Naive thymus-derived CD8-positive, alpha-beta T cell (primary cell): ENCODE data around the gene TMEM139. TPM values are rescaled to one million over a fixed set of nuclear protein-coding genes. Genes with fewer than 3 reads are reported as not detected.

ENCODE experiments used
- ATAC-seq, 2 donors: fragments of 150-1000 bp; cut with Tn5 transposase in 1 of 2; sonication (Bioruptor Pico), chemical (Tn5 transposase) in 1 of 2; 1 replicate in 1 of 2; 2 replicates in 1 of 2; pipeline ENCODE4 v1.10.0; 2021; ENCODE audit warnings: mild to moderate bottlenecking in 2 of 2, moderate library complexity in 2 of 2
- POLR2A ChIA-PET: fragments of 350-600 bp; sonication (Branson Sonifier 250); formaldehyde crosslinking; loops from one replicate; lab custom pipeline; 2021; ENCODE audit warnings: antibody characterized with exemption; lab: Charles Lee
- DNase-seq, 10 donors: peaks; one replicate each; pipeline versions ENCODE4 v3.0.0 to v3.0.0-alpha.2; 2020 to 2022
- H3K27ac Mint-ChIP-seq, 10 donors: one replicate each; pipeline ENCODE4 v1.8.0; 2020 to 2022; ENCODE audit warnings: mild to moderate bottlenecking in 10 of 10, mixed read lengths in 10 of 10, moderate library complexity in 4 of 10, inconsistent platforms in 1 of 10
- H3K27me3 Mint-ChIP-seq, 5 donors: one replicate each; pipeline ENCODE4 v1.8.0; 2021 to 2022; ENCODE audit warnings: mixed read lengths in 5 of 5
- H3K36me3 Mint-ChIP-seq, 3 donors: one replicate each; pipeline ENCODE4 v1.8.0; 2020 to 2022; ENCODE audit warnings: mixed read lengths in 3 of 3, mild to moderate bottlenecking in 2 of 3, inconsistent platforms in 1 of 3
- H3K4me1 Mint-ChIP-seq, 4 donors: one replicate each; pipeline ENCODE4 v1.8.0; 2021 to 2022; ENCODE audit warnings: mixed read lengths in 4 of 4
- H3K4me3 Mint-ChIP-seq, 10 donors: one replicate each; pipeline ENCODE4 v1.8.0; 2020 to 2022; ENCODE audit warnings: mild to moderate bottlenecking in 10 of 10, mixed read lengths in 10 of 10, moderate library complexity in 6 of 10, inconsistent platforms in 1 of 10
- H3K9me3 Mint-ChIP-seq, 9 donors: one replicate each; pipeline ENCODE4 v1.8.0; 2020 to 2022; ENCODE audit warnings: mixed read lengths in 9 of 9, mild to moderate bottlenecking in 3 of 9, inconsistent platforms in 1 of 9, moderate library complexity in 1 of 9
- polyA plus RNA-seq, 3 donors: library from polyadenylated mRNA; unstranded; fragments of 300-500 nt; fragmentation: Illumina TruSeq; gene quantifications; one replicate each; pipeline ENCODE4 v1.2.3, GENCODE V29; 2021
- total RNA-seq, 8 experiments: library from RNA in 2 of 8; stranded (reverse) in 2 of 8; gene quantifications; one replicate each; pipeline ENCODE4 v1.2.3 and lab custom pipeline; 2021 to 2026

Gene TMEM139
- 1 to 10 TPM in 1 of 2 experiments, under 1 TPM in 1; 0.29 to 1.2 TPM for total RNA-seq
- under 1 TPM in 1 of 3 donors, not detected in 2; 0.60 TPM for polyA plus RNA-seq
- total RNA-seq (lab: John Stamatoyannopoulos, UW) = 0 to 0.34 (median 0.10) reads per million in 6 experiments

DNA sequence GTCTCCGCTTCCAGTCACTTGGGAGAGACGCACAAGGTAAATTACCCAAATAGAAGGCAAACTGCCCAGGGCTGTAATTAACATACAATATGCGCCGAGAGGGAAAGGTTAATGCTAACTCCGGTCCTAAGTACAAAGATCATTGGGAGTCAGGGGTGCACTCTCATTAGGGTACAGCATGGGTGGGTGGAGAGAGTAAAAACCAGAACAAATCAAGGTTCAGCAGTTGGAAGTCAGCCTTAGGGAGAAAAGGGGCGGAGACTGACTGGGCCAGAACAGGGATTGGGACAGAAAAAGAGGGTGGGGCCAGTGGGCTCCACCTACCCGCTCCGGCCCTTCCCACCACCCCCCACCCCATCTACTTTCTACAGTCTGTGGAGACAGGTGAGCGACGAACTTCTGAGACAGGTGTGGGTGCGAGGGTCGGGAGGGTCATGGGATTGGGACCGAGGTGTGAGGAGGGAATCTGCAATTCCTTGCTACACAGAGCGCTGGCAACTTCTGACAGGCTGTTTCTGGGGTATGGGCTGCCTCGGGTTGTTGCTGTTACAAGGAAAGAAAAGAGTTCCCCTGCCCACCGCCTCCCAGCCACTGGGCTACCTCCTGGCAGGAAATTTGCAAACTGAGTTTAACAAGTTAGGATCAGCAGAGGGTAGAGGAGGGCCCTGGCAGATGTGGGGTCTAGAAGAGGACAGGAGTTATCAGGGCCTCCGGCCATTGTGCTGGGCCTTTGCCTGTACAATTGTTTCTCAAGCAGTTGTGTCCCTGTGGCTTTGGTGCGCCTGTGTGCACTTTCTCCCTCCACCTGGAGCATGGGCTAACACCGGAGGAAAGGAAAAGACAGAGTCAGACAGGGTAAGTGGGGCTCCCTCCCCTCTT, at the start of gene TMEM139:
TSS of gene TMEM139 (plus strand) at position 368 of the 879 bp plus-strand sequence. CDS start 1,000 bp downstream, outside the sequence.
- POLR2A ChIA-PET = interaction anchor here (1.1 to 3.6 kb wide), 2 partner anchors 19 to 22 kb away, joined by 4 to 51 read pairs; partner anchors contain the start of gene GSTK1
- Mint-ChIP-seq H3K36me3 (peaks cover 0 to under 1% (median 0%) of the 10 kb centered on the region in 3 donors), H3K27me3 (no peaks in the 10 kb centered on the region), H3K27ac (peak within 1 kb of the TSS in 9 of 10 donors; percentile 29 to 85 (median 57)), H3K9me3 (peaks cover 0 to 2% (median 0%) of the 10 kb centered on the region in 9 donors), H3K4me3 (peak within 1 kb of the TSS in 6 of 10 donors; percentile 2 to 59 (median 32)), H3K4me1 (peaks cover 27 to 52% (median 49%) of the 10 kb centered on the region in 4 donors)
- ATAC-seq (no peak), DNase-seq (no peak)

DNA sequence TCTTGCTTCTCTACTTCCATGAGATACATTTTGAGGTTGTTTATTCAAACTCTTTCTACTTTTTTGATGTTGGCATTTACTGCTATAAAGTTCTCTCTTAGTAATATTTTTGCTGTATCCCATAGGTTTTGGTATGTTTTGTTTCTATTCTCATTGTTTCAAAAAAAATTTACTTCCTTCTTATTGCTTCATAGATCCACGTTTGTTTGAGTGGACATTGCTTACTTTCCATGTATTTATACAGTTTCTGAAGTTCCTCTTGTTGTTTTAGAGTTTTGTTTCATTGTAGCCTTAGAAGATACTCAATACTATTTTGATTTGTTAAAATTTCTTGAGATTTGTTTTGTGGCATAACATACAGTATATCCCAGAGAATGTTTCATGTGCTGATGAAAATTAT, 49.2 kb upstream of the TMEM139 start:
- Mint-ChIP-seq H3K4me3 (no peak overlapping the region), H3K27ac (no peak overlapping the region), H3K9me3 (peaks cover 9 to 23% (median 18%) of the 10 kb centered on the region in 9 donors), H3K4me1 (peaks cover under 1 to 2% (median 2%) of the 10 kb centered on the region in 4 donors), H3K27me3 (peaks cover 0 to 11% (median 2%) of the 10 kb centered on the region in 5 donors), H3K36me3 (peaks cover 0 to 19% (median 17%) of the 10 kb centered on the region in 3 donors)
- POLR2A ChIA-PET = no interaction called here
- no peak for DNase-seq
- no peak for ATAC-seq

DNA sequence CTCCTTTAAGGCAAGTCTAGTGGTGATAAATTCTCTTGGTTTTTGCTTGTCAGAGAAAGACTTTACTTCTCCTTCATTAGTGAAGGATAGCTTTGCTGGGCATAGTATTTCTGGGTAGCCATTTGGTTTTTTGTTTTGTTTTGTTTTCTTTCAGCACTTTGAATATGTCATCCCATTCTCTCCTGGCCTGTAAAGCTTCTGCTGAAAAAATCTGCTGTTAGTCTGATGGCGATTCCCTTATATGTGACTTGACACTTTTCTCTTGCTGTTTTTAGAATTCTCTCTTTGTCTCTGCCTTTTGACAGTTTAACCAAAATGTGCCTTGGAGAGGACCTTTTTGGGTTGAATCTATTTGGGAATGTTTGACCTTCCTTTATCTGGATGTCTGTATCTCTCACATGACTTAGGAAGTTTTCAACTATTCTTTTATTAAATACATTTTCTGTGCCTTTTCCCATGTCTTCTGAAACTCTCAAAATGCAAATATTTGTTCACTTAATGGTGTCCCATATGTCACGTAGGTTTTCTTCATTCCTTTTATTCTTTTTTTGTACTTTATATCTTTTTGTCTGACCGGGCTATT, 48.3 kb upstream of the TMEM139 start:
- POLR2A ChIA-PET = no interaction called here
- Mint-ChIP-seq H3K27me3 (peaks cover 0 to 11% (median 2%) of the 10 kb centered on the region in 5 donors), H3K36me3 (peaks cover 0 to 19% (median 17%) of the 10 kb centered on the region in 3 donors), H3K4me1 (peaks cover 3 to 10% (median 6%) of the 10 kb centered on the region in 4 donors), H3K4me3 (no peak overlapping the region), H3K27ac (no peak overlapping the region), H3K9me3 (peaks cover 9 to 23% (median 18%) of the 10 kb centered on the region in 9 donors)
- DNase-seq (no peak), ATAC-seq (no peak)

DNA sequence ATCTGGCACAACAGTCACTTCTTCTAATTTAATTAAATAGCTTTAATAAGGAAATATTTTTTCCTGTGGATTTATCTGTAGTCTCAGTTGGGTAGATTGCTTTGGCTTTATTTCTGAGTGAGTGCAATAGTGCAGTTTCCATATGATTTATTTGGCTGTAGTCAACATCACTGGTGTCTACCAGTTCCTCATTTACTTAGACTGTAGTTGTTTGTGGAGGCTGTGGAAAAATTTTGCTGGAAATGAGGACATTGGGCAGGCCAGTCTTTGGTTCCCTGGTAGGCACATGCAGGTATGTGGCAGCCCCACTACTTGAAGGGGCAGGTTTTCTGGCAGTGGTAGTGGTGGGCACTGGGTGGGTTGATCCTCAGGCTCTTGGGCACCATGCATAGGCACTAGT, 47.4 kb upstream of the TMEM139 start:
- Mint-ChIP-seq H3K4me1 (peaks cover 3 to 10% (median 6%) of the 10 kb centered on the region in 4 donors), H3K27ac (peak overlapping the region in 1 of 10 donors; percentile 20), H3K9me3 (peaks cover 9 to 23% (median 18%) of the 10 kb centered on the region in 9 donors), H3K36me3 (peaks cover 0 to 19% (median 17%) of the 10 kb centered on the region in 3 donors), H3K4me3 (no peak overlapping the region), H3K27me3 (peaks cover 0 to 11% (median 2%) of the 10 kb centered on the region in 5 donors)
- ATAC-seq (no peak), DNase-seq (no peak)
- POLR2A ChIA-PET = no interaction called here

DNA sequence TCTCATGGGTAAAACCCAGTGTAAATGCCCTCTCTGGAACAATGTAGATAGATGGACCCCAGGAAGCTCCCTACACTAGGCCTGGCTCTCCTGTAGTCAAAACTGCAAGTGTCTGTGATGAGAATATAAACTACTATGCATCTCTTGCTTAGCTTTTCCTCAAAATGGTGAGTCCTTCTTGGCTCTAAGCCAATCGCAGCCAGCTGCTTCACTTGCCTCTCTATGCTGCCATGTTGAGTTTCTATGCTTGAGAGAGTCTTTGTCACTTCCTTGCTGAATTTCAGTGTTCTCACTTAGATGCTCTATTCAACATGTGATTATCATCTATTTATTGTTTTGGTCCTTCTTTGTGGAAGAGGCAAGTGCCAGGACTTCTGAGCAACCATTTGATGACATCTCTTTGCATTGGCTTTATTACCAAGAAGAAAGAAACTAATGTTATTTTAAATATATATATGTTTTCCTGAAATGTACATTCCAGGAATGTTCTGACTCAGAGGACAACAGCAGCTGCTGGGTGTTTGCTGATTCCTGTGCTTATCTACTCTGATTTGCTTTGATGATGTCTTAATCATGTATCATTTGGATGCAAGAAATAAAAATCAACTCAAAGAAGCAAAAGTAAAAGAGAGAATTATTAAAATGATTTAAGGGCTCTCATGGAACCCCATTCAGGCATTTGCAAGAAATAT, 46.3 kb upstream of the TMEM139 start:
- Mint-ChIP-seq H3K9me3 (peaks cover 9 to 23% (median 18%) of the 10 kb centered on the region in 9 donors), H3K36me3 (peaks cover 0 to 19% (median 15%) of the 10 kb centered on the region in 3 donors), H3K27ac (no peak overlapping the region), H3K4me1 (peaks cover 3 to 16% (median 6%) of the 10 kb centered on the region in 4 donors), H3K27me3 (peaks cover 0 to 11% (median 2%) of the 10 kb centered on the region in 5 donors), H3K4me3 (no peak overlapping the region)
- POLR2A ChIA-PET = no interaction called here
- no peak for DNase-seq
- ATAC-seq = no peak

DNA sequence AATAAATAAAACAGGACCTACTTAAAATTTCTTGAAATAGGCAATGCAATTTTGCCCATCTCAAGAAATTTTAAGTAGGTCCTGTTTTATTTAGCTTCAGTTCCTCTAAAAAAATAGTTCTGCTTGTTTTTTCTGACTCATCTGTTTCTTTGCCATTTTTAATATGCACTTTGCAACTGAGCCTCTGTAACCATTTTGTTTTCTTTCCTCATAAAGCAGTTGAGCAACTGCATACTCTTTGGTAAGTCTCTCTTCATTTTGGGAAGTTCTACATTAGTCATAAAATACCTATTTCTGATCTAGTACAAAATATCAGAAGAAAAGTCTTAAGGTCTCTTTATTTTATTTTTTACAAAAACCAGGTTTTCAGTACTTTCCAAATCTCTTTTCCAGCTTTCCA, 44.9 kb upstream of the TMEM139 start:
- no peak overlapping the region for H3K4me3 Mint-ChIP-seq
- no peak overlapping the region for H3K27ac Mint-ChIP-seq

DNA sequence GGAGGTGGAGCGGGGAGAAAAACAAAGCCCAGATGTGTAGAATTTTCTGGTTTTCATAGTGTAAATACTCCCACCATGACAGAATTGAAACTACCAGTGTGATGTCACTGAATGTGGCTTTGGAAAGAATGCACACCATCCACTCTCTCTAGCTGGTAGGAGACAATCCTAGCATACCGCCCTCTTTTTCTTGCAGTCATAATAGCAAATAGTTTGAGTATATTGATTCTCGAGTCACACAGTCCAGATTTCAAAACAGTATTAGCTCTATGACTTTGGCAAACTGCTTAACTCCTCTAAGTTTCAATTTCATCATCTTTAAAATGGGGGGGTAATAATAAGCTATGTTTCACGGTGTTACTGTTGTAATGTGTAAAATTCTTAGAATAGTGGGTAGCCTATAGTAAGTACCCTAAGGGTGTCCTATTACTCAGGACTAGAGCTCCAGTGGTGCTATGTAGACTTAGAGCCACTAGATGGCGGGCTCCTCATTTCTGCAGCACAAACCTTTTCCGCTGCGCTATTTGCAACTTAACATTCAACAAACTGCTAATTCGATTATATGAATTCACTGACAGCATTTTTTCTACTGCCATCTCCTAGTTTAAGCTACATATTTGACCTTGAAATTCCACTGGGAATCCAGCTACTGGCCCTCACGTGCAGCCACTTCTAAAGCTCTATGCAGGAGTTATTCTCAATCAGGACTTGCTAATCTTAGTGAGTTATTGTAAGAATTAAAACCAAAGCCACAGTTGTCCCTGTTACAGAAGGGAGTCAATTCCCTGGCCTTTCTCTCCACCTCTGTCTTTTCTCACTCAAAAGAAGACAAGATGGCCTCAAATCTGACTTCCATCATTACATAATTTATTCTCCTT, 44.2 kb upstream of the TMEM139 start:
- ATAC-seq (peak; percentile 96 to 97), DNase-seq (peak; percentile 25 to 84 (median 73))
- peak overlapping the region in 2 of 10 donors; percentile 14 to 24 for H3K4me3 Mint-ChIP-seq
- H3K9me3 Mint-ChIP-seq = peaks cover 9 to 21% (median 16%) of the 10 kb centered on the region in 9 donors
- peak overlapping the region in 3 of 10 donors; percentile 46 to 66 (median 49) for H3K27ac Mint-ChIP-seq
- POLR2A ChIA-PET = interaction anchor here (0.5 to 2.4 kb wide), 16 partner anchors 9 to 185 kb away, joined by 3 to 15 read pairs (median 5); partner anchors contain the start of genes CASP2, GSTK1 and ZYX
- H3K4me1 Mint-ChIP-seq = peaks cover 13 to 35% (median 24%) of the 10 kb centered on the region in 4 donors
- H3K36me3 Mint-ChIP-seq = peaks cover 0 to 17% (median 15%) of the 10 kb centered on the region in 3 donors
- H3K27me3 Mint-ChIP-seq = peaks cover 0 to 7% (median 2%) of the 10 kb centered on the region in 5 donors

More for the DNA sequence above, 44.9 kb upstream of the TMEM139 start:
- Mint-ChIP-seq H3K4me1 (peaks cover 8 to 28% (median 18%) of the 10 kb centered on the region in 4 donors), H3K36me3 (peaks cover 0 to 19% (median 15%) of the 10 kb centered on the region in 3 donors), H3K9me3 (peaks cover 9 to 22% (median 18%) of the 10 kb centered on the region in 9 donors), H3K27me3 (peaks cover 0 to 11% (median 2%) of the 10 kb centered on the region in 5 donors)
- ATAC-seq (no peak), DNase-seq (no peak)
- POLR2A ChIA-PET = interaction anchor here (0.6 to 2.4 kb wide), 11 partner anchors 10 to 168 kb away, joined by 3 to 15 read pairs (median 7); partner anchors contain the start of genes CASP2, GSTK1 and ZYX

DNA sequence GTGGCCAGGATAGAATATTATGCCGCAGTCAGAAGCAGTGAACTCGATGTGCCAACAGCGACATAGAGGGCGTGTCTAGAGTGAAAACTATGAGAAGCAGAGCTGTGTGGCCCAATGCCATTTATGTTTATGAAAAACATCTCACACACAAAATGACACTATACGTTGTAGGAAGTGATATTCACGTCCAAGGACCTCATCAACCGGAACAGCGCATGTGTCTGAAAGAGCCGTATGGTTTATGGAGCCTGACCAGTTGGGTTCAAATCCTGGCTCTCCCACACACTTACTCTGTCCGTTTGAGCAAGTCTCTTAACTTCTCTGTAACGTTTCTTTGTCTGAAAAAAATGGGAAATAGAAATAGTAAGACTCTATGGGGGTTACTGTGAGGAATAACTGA, 42.5 kb upstream of the TMEM139 start:
- DNase-seq (no peak), ATAC-seq (no peak)
- Mint-ChIP-seq H3K36me3 (peaks cover 0 to under 1% (median 0%) of the 10 kb centered on the region in 3 donors), H3K9me3 (peaks cover 0 to 12% (median 3%) of the 10 kb centered on the region in 9 donors), H3K4me1 (peaks cover 27 to 52% (median 42%) of the 10 kb centered on the region in 4 donors), H3K27me3 (peaks cover 0 to 2% (median 0%) of the 10 kb centered on the region in 5 donors), H3K27ac (peak overlapping the region in 1 of 10 donors; percentile 68), H3K4me3 (no peak overlapping the region)
- POLR2A ChIA-PET = no interaction called here

DNA sequence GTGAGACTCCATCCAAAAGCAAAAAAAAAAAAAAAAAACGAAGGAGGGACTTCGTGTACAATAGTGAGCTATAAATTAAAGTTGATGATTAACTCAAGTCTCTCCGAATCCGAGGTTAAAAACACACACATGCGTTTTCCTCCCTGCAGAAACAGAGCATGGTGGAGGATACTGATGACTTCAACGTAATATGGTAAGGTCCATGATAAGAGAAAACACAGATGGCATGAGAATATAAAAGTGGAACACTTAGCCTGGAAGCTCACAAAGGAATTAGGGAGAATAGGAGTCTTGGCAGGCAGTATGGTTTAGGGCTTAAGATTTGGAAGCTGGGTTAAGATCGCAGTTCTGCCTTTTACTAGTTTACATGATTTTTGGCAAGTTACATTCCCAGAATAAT, 41.6 kb upstream of the TMEM139 start:
- no peaks in the 10 kb centered on the region for H3K36me3 Mint-ChIP-seq
- H3K4me3 Mint-ChIP-seq = no peak overlapping the region
- ATAC-seq (no peak), DNase-seq (no peak)
- H3K27me3 Mint-ChIP-seq = peaks cover 0 to 2% (median 0%) of the 10 kb centered on the region in 5 donors
- POLR2A ChIA-PET = interaction anchor here (0.6 to 0.9 kb wide), 2 partner anchors 36 to 52 kb away, joined by 3 to 4 read pairs; no protein-coding TSS in a partner anchor
- H3K4me1 Mint-ChIP-seq = peaks cover 29 to 58% (median 46%) of the 10 kb centered on the region in 4 donors
- peaks cover 0 to 10% (median 1%) of the 10 kb centered on the region in 9 donors for H3K9me3 Mint-ChIP-seq
- H3K27ac Mint-ChIP-seq = peak overlapping the region in 1 of 10 donors; percentile 19

DNA sequence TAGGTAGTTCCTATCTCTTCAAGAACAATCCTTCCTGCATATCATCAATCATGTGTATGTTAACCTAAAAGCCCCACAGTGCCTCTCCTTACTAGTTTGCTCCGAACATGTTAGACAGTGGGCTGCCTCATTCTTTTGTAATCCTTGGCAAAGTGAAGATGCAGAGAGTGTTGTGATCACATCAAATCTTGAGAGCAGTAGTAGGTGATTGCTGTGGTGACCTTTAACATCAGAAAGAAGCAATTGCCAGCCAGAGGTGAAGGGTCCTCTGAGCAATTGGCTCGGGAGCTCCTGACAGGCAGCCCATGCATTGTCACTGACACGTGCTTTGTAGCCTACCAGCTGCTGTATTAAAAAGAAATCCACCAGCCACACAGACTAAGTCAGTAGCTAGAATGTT, 41.1 kb upstream of the TMEM139 start:
- H3K9me3 Mint-ChIP-seq = peaks cover 0 to 10% (median under 1%) of the 10 kb centered on the region in 9 donors
- POLR2A ChIA-PET = interaction anchor here (0.6 to 2.2 kb wide), 3 partner anchors 13 to 51 kb away, joined by 3 to 7 read pairs (median 4); no protein-coding TSS in a partner anchor
- no peak for DNase-seq
- no peak overlapping the region for H3K4me3 Mint-ChIP-seq
- H3K4me1 Mint-ChIP-seq = peaks cover 30 to 63% (median 50%) of the 10 kb centered on the region in 4 donors
- H3K27me3 Mint-ChIP-seq = peaks cover 0 to 2% (median 0%) of the 10 kb centered on the region in 5 donors
- ATAC-seq = no peak
- peaks cover 0 to under 1% (median 0%) of the 10 kb centered on the region in 3 donors for H3K36me3 Mint-ChIP-seq
- peak overlapping the region in 4 of 10 donors; percentile 19 to 66 (median 62) for H3K27ac Mint-ChIP-seq
